H9 (cell line): Measurements from ENCODE around the gene GABBR2. TPM values are rescaled to one million over a fixed set of nuclear protein-coding genes. Genes with fewer than 3 reads are reported as not detected.

Experiments
- DNase-seq: peaks from one replicate; pipeline ENCODE4 v3.0.0-alpha.2; 2017
- H2AFZ ChIP-seq: one replicate; pipeline ENCODE4 v1.6.1; 2013; ENCODE audit warnings: mild to moderate bottlenecking, low read length, control low read depth, moderate library complexity
- H2AK5ac ChIP-seq: 2 replicates; pipeline ENCODE4 v1.6.1; 2013; ENCODE audit warnings: low read length, control low read depth, mixed read lengths; ENCODE audit not compliant: insufficient read length
- H2BK120ac ChIP-seq: one replicate; pipeline ENCODE4 v1.6.1; 2013; ENCODE audit warnings: low read depth, mild to moderate bottlenecking, low read length, control low read depth, inconsistent platforms; ENCODE audit not compliant: poor library complexity, severe bottlenecking
- H2BK12ac ChIP-seq: 2 replicates; pipeline ENCODE4 v1.6.1; 2013; ENCODE audit warnings: low read length, control low read depth, mixed read lengths, low read depth; ENCODE audit not compliant: insufficient read length
- H2BK15ac ChIP-seq: 2 replicates; pipeline ENCODE4 v1.6.1; 2013; ENCODE audit warnings: low read depth, low read length, control low read depth
- H2BK20ac ChIP-seq: one replicate; pipeline ENCODE4 v1.6.1; 2013; ENCODE audit warnings: low read depth, mild to moderate bottlenecking, low read length, control low read depth, inconsistent platforms; ENCODE audit not compliant: poor library complexity, severe bottlenecking
- H2BK5ac ChIP-seq: 2 replicates; pipeline ENCODE4 v1.6.1; 2013; ENCODE audit warnings: low read length, control low read depth, mixed read lengths; ENCODE audit not compliant: insufficient read length
- H3K14ac ChIP-seq: 2 replicates; pipeline ENCODE4 v1.6.1; 2013; ENCODE audit warnings: low read length, control low read depth; ENCODE audit not compliant: insufficient read depth
- H3K18ac ChIP-seq: 2 replicates; pipeline ENCODE4 v1.6.1; 2013; ENCODE audit warnings: low read depth, mild to moderate bottlenecking, mixed read lengths, low read length, control low read depth; ENCODE audit not compliant: insufficient read length
- H3K23ac ChIP-seq: 2 replicates; pipeline ENCODE4 v1.6.1; 2013; ENCODE audit warnings: low read length, control low read depth, mixed read lengths, low read depth; ENCODE audit not compliant: insufficient read length
- H3K23me2 ChIP-seq: 2 replicates; pipeline ENCODE4 v1.6.1; 2013; ENCODE audit warnings: low read depth, mild to moderate bottlenecking, mixed read lengths, low read length, control low read depth; ENCODE audit not compliant: insufficient read length, poor library complexity, severe bottlenecking
- H3K27ac ChIP-seq: 2 replicates; pipeline ENCODE4 v1.5.1; 2013; ENCODE audit warnings: low read length, control low read depth, mixed read lengths, low read depth; ENCODE audit not compliant: insufficient read length
- H3K27me3 ChIP-seq: 2 replicates; pipeline ENCODE4 v1.6.1; 2013; ENCODE audit warnings: low read length, control low read depth, inconsistent platforms; ENCODE audit not compliant: insufficient read depth
- H3K4ac ChIP-seq: 2 replicates; pipeline ENCODE4 v1.6.1; 2013; ENCODE audit warnings: low read depth, mild to moderate bottlenecking, control low read depth, inconsistent platforms, low read length, moderate library complexity
- H3K4me1 ChIP-seq: 2 replicates; pipeline ENCODE4 v1.6.1; 2013; ENCODE audit warnings: low read length, control low read depth, inconsistent platforms; ENCODE audit not compliant: insufficient read depth
- H3K4me2 ChIP-seq: 2 replicates; pipeline ENCODE4 v1.6.1; 2013; ENCODE audit warnings: low read length, control low read depth, mixed read lengths; ENCODE audit not compliant: insufficient read length, insufficient read depth
- H3K56ac ChIP-seq: 2 replicates; pipeline ENCODE4 v1.6.1; 2013; ENCODE audit warnings: low read depth, mild to moderate bottlenecking, mixed read lengths, low read length, control low read depth; ENCODE audit not compliant: insufficient read length
- H3K79me1 ChIP-seq: 2 replicates; pipeline ENCODE4 v1.6.1; 2013; ENCODE audit warnings: low read depth, mild to moderate bottlenecking, moderate library complexity, low read length, control low read depth, inconsistent platforms; ENCODE audit not compliant: insufficient read depth, poor library complexity, severe bottlenecking
- H3K79me2 ChIP-seq: 2 replicates; pipeline ENCODE4 v1.6.1; 2013; ENCODE audit warnings: low read length, control low read depth, inconsistent platforms; ENCODE audit not compliant: insufficient read depth
- H3K9ac ChIP-seq: 2 replicates; pipeline ENCODE4 v1.6.1; 2013; ENCODE audit warnings: low read length, control low read depth, mixed read lengths; ENCODE audit not compliant: insufficient read length; ENCODE audit errors: extremely low read depth
- H3K9me3 ChIP-seq: one replicate; pipeline ENCODE4 v1.6.1; 2013; ENCODE audit warnings: low read depth, low read length, inconsistent platforms; ENCODE audit not compliant: control insufficient read depth
- H3T11ph ChIP-seq: one replicate; pipeline ENCODE4 v1.6.1; 2013; ENCODE audit warnings: mild to moderate bottlenecking, low read length, control low read depth, inconsistent platforms
- H4K20me1 ChIP-seq: one replicate; pipeline ENCODE4 v1.6.1; 2013; ENCODE audit not compliant: control insufficient read depth, insufficient read length, insufficient read depth
- H4K5ac ChIP-seq: 2 replicates; pipeline ENCODE4 v1.6.1; 2013; ENCODE audit warnings: low read depth, mild to moderate bottlenecking, mixed read lengths, low read length, control low read depth; ENCODE audit not compliant: insufficient read length
- H4K8ac ChIP-seq: replicated peaks from 2 replicates; pipeline ENCODE4 v1.6.1; 2013; ENCODE audit warnings: low read length, control low read depth, mixed read lengths, low read depth; ENCODE audit not compliant: insufficient read length
- H4K91ac ChIP-seq: 2 replicates; pipeline ENCODE4 v1.6.1; 2013; ENCODE audit warnings: low read depth, mild to moderate bottlenecking, moderate library complexity, mixed read lengths, low read length, control low read depth; ENCODE audit not compliant: insufficient read length
- H3K27ac Mint-ChIP-seq, 3 experiments: 2 replicates in 2 of 3; 3 replicates in 1 of 3; pipeline ENCODE4 v1.8.0; 2020 to 2021; ENCODE audit warnings: mixed read lengths in 3 of 3, mild to moderate bottlenecking in 1 of 3, moderate library complexity in 1 of 3
- H3K27me3 Mint-ChIP-seq: 2 replicates; pipeline ENCODE4 v1.8.0; 2021; ENCODE audit warnings: low read depth, mild to moderate bottlenecking, moderate library complexity, mixed read lengths
- H3K36me3 Mint-ChIP-seq, 3 experiments: 2 replicates in 2 of 3; 3 replicates in 1 of 3; pipeline ENCODE4 v1.8.0; 2020 to 2021; ENCODE audit warnings: low read depth in 3 of 3, mixed read lengths in 3 of 3; ENCODE audit not compliant: insufficient read depth in 1 of 3
- H3K4me1 Mint-ChIP-seq, 2 experiments: 2 replicates each; pipeline ENCODE4 v1.8.0; 2020; ENCODE audit warnings: mixed read lengths in 2 of 2
- H3K4me3 Mint-ChIP-seq, 2 experiments: 2 replicates in 1 of 2; 3 replicates in 1 of 2; pipeline ENCODE4 v1.8.0; 2020 to 2021; ENCODE audit warnings: mild to moderate bottlenecking in 2 of 2, mixed read lengths in 2 of 2, moderate library complexity in 1 of 2
- H3K9me3 Mint-ChIP-seq, 2 experiments: 2 replicates in 1 of 2; 3 replicates in 1 of 2; pipeline ENCODE4 v1.8.0; 2020; ENCODE audit warnings: mild to moderate bottlenecking in 2 of 2, mixed read lengths in 2 of 2, moderate library complexity in 1 of 2
- WGBS: extraction: QIAGEN DNeasy Blood & Tissue Kit; methylation state at CpG from one replicate; pipeline ENCODE4 v1.1.7; 2013; ENCODE audit warnings: missing lambda C conversion rate, low lambda C conversion rate, mixed read lengths; ENCODE audit not compliant: insufficient read length; ENCODE audit errors: extremely low coverage; 5-methylcytosine and 5-hydroxymethylcytosine counted together
- total RNA-seq: library from RNA; stranded (reverse); gene quantifications from 2 replicates; pipeline ENCODE4 v1.2.1, GENCODE V29; 2021
- TF ChIP-seq, protein P1 (sequence below): fragments of 200-600 bp; sonication (generic); conservative IDR thresholded peaks from 3 replicates; pipeline ENCODE4 v1.8.0; 2021; ENCODE audit warnings: antibody characterized with exemption, mild to moderate bottlenecking

Gene GABBR2
- total RNA-seq, 1 experiment from 2014 or later: 0.66 TPM

GRCh38 chr9:98404237-98404636, 304.5 kb downstream of the GABBR2 start:
- H3K79me1 ChIP-seq: no peaks in the 10 kb centered on the region
- no peak overlapping the region for H3K27ac Mint-ChIP-seq

More at GRCh38 chr9:98404237-98404636, 304.5 kb downstream of the GABBR2 start:
- no peak overlapping the region for H3K4me3 Mint-ChIP-seq
- peaks cover 22 to 26% of the 10 kb centered on the region in 2 experiments for H3K4me1 Mint-ChIP-seq
- no peak overlapping the region for H2AK5ac ChIP-seq
- H3T11ph ChIP-seq: no peak overlapping the region
- H2BK5ac ChIP-seq: no peak overlapping the region
- no peak overlapping the region for H2BK15ac ChIP-seq
- H2AFZ ChIP-seq: no peak overlapping the region
- no peak overlapping the region for H3K23ac ChIP-seq
- H3K9me3 Mint-ChIP-seq: no peaks in the 10 kb centered on the region
- H4K20me1 ChIP-seq: no peaks in the 10 kb centered on the region
- H4K5ac ChIP-seq: no peak overlapping the region
- no peaks in the 10 kb centered on the region for H3K79me2 ChIP-seq
- no peak overlapping the region for H3K27ac ChIP-seq
- H3K18ac ChIP-seq: no peak overlapping the region
- H3K27me3 ChIP-seq: no peaks in the 10 kb centered on the region
- H3K9ac ChIP-seq: no peak overlapping the region
- H3K4me2 ChIP-seq: no peak overlapping the region
- H2BK12ac ChIP-seq: no peak overlapping the region
- no peaks in the 10 kb centered on the region for H3K27me3 Mint-ChIP-seq
- no peaks in the 10 kb centered on the region for H3K23me2 ChIP-seq
- no peaks in the 10 kb centered on the region for H3K36me3 Mint-ChIP-seq
- no peak overlapping the region for H3K14ac ChIP-seq
- DNase-seq: no peak
- no peak overlapping the region for H4K8ac ChIP-seq
- no peak overlapping the region for H3K56ac ChIP-seq
- H3K4ac ChIP-seq: no peak overlapping the region
- H4K91ac ChIP-seq: no peak overlapping the region
- no peaks in the 10 kb centered on the region for H3K9me3 ChIP-seq
- no CpG with 5 or more reads among the region's 11 CpGs for WGBS
- no peak overlapping the region for H2BK20ac ChIP-seq
- TF ChIP-seq, protein P1, sequence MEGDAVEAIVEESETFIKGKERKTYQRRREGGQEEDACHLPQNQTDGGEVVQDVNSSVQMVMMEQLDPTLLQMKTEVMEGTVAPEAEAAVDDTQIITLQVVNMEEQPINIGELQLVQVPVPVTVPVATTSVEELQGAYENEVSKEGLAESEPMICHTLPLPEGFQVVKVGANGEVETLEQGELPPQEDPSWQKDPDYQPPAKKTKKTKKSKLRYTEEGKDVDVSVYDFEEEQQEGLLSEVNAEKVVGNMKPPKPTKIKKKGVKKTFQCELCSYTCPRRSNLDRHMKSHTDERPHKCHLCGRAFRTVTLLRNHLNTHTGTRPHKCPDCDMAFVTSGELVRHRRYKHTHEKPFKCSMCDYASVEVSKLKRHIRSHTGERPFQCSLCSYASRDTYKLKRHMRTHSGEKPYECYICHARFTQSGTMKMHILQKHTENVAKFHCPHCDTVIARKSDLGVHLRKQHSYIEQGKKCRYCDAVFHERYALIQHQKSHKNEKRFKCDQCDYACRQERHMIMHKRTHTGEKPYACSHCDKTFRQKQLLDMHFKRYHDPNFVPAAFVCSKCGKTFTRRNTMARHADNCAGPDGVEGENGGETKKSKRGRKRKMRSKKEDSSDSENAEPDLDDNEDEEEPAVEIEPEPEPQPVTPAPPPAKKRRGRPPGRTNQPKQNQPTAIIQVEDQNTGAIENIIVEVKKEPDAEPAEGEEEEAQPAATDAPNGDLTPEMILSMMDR: no peak
- no peak overlapping the region for H2BK120ac ChIP-seq
- H3K4me1 ChIP-seq: peaks cover 10% of the 10 kb centered on the region
